HepG2 (cell line): ENCODE results near the gene OBSL1. TPM values are rescaled to one million over a fixed set of nuclear protein-coding genes. Genes with fewer than 3 reads are reported as not detected.
A peak's percentile ranks its signal among the peaks of the same experiment; 100 is the strongest.

Source experiments
- AFF4 ChIP-seq: sonication (generic); formaldehyde crosslinking; IDR thresholded peaks from 2 replicates; pipeline ENCODE4 v1.4.0; 2020; ENCODE audit warnings: missing genetic modification reagents
- ARID5B ChIP-seq: IDR thresholded peaks from 2 replicates; pipeline ENCODE4 v1.4.0; 2020; ENCODE audit warnings: mild to moderate bottlenecking, missing genetic modification reagents
- GPN1 ChIP-seq: sonication (generic); formaldehyde crosslinking; IDR thresholded peaks from 2 replicates; pipeline ENCODE4 v1.5.1; 2020; ENCODE audit warnings: missing genetic modification reagents, borderline replicate concordance
- IKZF4 ChIP-seq: sonication (generic); formaldehyde crosslinking; IDR thresholded peaks from 2 replicates; pipeline ENCODE4 v1.5.1; 2020; ENCODE audit warnings: borderline replicate concordance, mild to moderate bottlenecking, low read depth, missing genetic modification reagents; ENCODE audit errors: not compliant biosample characterization
- KDM4B ChIP-seq: sonication (generic); formaldehyde crosslinking; IDR thresholded peaks from 2 replicates; pipeline ENCODE4 v1.4.0; 2020; ENCODE audit warnings: missing genetic modification reagents
- LCORL ChIP-seq, 2 experiments: fragments of 450-650 bp in 1 of 2; sonication (generic) in 1 of 2; formaldehyde crosslinking in 1 of 2; IDR thresholded peaks; 2 replicates each; pipeline versions ENCODE4 v1.5.0 to v1.6.1; 2017 to 2020; ENCODE audit warnings: antibody characterized with exemption in 1 of 2, missing genetic modification reagents in 1 of 2
- NR3C1 ChIP-seq: sonication (generic); formaldehyde crosslinking; IDR thresholded peaks from 2 replicates; pipeline ENCODE4 v1.4.0; 2020; ENCODE audit warnings: missing genetic modification reagents
- SP2 ChIP-seq: sonication (generic); formaldehyde crosslinking; IDR thresholded peaks from 2 replicates; pipeline ENCODE4 v1.5.1; 2020; ENCODE audit warnings: mild to moderate bottlenecking, missing genetic modification reagents
- SPEN ChIP-seq: sonication (generic); formaldehyde crosslinking; IDR thresholded peaks from 2 replicates; pipeline ENCODE4 v1.5.1; 2020; ENCODE audit warnings: low read depth, mild to moderate bottlenecking, missing genetic modification reagents
- STAT5B ChIP-seq: sonication (generic); formaldehyde crosslinking; IDR thresholded peaks from 2 replicates; pipeline ENCODE4 v1.4.0; 2020; ENCODE audit warnings: missing genetic modification reagents
- THAP8 ChIP-seq: sonication (generic); formaldehyde crosslinking; IDR thresholded peaks from 2 replicates; pipeline ENCODE4 v1.5.1; 2020; ENCODE audit warnings: missing genetic modification reagents, mild to moderate bottlenecking, borderline replicate concordance
- XRCC5 ChIP-seq: fragments of 200-400 bp; formaldehyde crosslinking; optimal IDR thresholded peaks from 2 replicates; pipeline ENCODE3; 2017; ENCODE audit warnings: mild to moderate bottlenecking, low read length
- ZBTB1 ChIP-seq: sonication (generic); formaldehyde crosslinking; IDR thresholded peaks from 2 replicates; pipeline ENCODE4 v1.4.0; 2020; ENCODE audit warnings: missing genetic modification reagents, borderline replicate concordance
- ZFP62 ChIP-seq: sonication (generic); formaldehyde crosslinking; IDR thresholded peaks from 2 replicates; pipeline ENCODE4 v1.4.0; 2020; ENCODE audit warnings: missing genetic modification reagents
- ZNF33B ChIP-seq: sonication (generic); formaldehyde crosslinking; IDR thresholded peaks from 2 replicates; pipeline ENCODE4 v1.5.1; 2020; ENCODE audit warnings: mild to moderate bottlenecking, missing genetic modification reagents
- ZNF629 ChIP-seq: sonication (generic); formaldehyde crosslinking; conservative IDR thresholded peaks from 2 replicates; pipeline ENCODE4 v1.5.0; 2020; ENCODE audit warnings: missing genetic modification reagents
- ZNF660 ChIP-seq: sonication (generic); formaldehyde crosslinking; IDR thresholded peaks from 2 replicates; pipeline ENCODE4 v1.5.1; 2020; ENCODE audit warnings: mild to moderate bottlenecking, low read depth, missing genetic modification reagents, borderline replicate concordance
- ZNF704 ChIP-seq: sonication (generic); formaldehyde crosslinking; IDR thresholded peaks from 2 replicates; pipeline ENCODE4 v1.8.1; 2023; ENCODE audit warnings: mild to moderate bottlenecking, inconsistent platforms, moderate library complexity, missing genetic modification reagents, borderline replicate concordance
- ZNF768 ChIP-seq: sonication (generic); formaldehyde crosslinking; IDR thresholded peaks from 2 replicates; pipeline ENCODE4 v1.4.0; 2020; ENCODE audit warnings: missing genetic modification reagents
- ZNF777 ChIP-seq: sonication (generic); formaldehyde crosslinking; IDR thresholded peaks from 2 replicates; pipeline ENCODE4 v1.4.0; 2020; ENCODE audit warnings: missing genetic modification reagents
- ZNF784 ChIP-seq: sonication (generic); formaldehyde crosslinking; IDR thresholded peaks from 2 replicates; pipeline ENCODE4 v1.5.1; 2020; ENCODE audit warnings: missing genetic modification reagents, mild to moderate bottlenecking, borderline replicate concordance
- polyA plus RNA-seq, 8 experiments: library from polyadenylated mRNA; depleted of rRNA in 3 of 8; stranded (reverse) in 7 of 8; unstranded in 1 of 8; fragments of >200 nt; fragmentation: Illumina TruSeq in 4 of 8; extraction: Trizol in 4 of 8; gene quantifications; 2 replicates each; pipeline versions ENCODE4 v1.2.1 to v1.2.3, GENCODE V29; 2011 to 2016; ENCODE audit warnings: low read depth in 4 of 8, missing spikeins in 1 of 8, mixed read lengths in 1 of 8; ENCODE audit not compliant: insufficient read depth in 1 of 8
- total RNA-seq, 5 experiments: library from RNA; depleted of rRNA; stranded (reverse); fragments of >200 nt; fragmentation: Illumina TruSeq; extraction: Trizol; gene quantifications; 2 replicates each; pipeline ENCODE4 v1.2.3, GENCODE V29; 2016; ENCODE audit warnings: low read depth in 1 of 5

Gene OBSL1
- total and polyA plus RNA-seq, 2 of the 13 experiments (the other 11 are each of a cell fraction or from before 2014, with no cell fraction given), result 86.7 to 218 TPM

GRCh38 chr2:219545943-219546352 is 25.4 kb downstream of the OBSL1 start (continued):
- no peak for TF ChIP-seq ZNF629 (CRISPR knock-in tag)
- no peak for TF ChIP-seq GPN1
- no peak for TF ChIP-seq ZNF784 (CRISPR knock-in tag)
- TF ChIP-seq ARID5B (CRISPR knock-in tag), result peak; percentile 92
- no peak for TF ChIP-seq AFF4
- TF ChIP-seq SPEN (CRISPR knock-in tag), result no peak
- TF ChIP-seq ZNF768 (CRISPR knock-in tag), result no peak
- no peak for TF ChIP-seq ZFP62 (CRISPR knock-in tag)
- no peak for TF ChIP-seq ZNF660 (CRISPR knock-in tag)
- TF ChIP-seq LCORL (IDR thresholded peaks at IDR 0.05), result peak; percentile 16; the same call in 1 of the 2 replicates
- TF ChIP-seq LCORL (CRISPR knock-in tag; IDR thresholded peaks at IDR 0.05), result peak; percentile 72; the same call in 1 of the 2 replicates
- TF ChIP-seq ZBTB1, result no peak
- TF ChIP-seq XRCC5, result no peak
- no peak for TF ChIP-seq SP2
- no peak for TF ChIP-seq KDM4B (CRISPR knock-in tag)
- no peak for TF ChIP-seq IKZF4
- TF ChIP-seq ZNF704 (CRISPR knock-in tag), result no peak
- no peak for TF ChIP-seq STAT5B
- TF ChIP-seq NR3C1, result no peak
- TF ChIP-seq THAP8, result no peak
- no peak for TF ChIP-seq ZNF777 (CRISPR knock-in tag)
- TF ChIP-seq ZNF33B (CRISPR knock-in tag), result no peak
